Measurements from ENCODE around the gene ZNF462.

ZNF462 gene

GRCh38 chr9:106864373-106865143, 1.6 kb downstream of the ZNF462 start:
- H3K36me3 ChIP-seq (replicated peaks in 1 of 2; ENCODE audit: control insufficient read depth in 2 of 2, insufficient read depth in 2 of 2, low read length in 2 of 2), result peaks cover 0 to 42% of the 10 kb centered on the region in 2 donors
- no peak overlapping the region for H4K8ac ChIP-seq (ENCODE audit: low read depth, low read length)
- no peaks in the 10 kb centered on the region for H3K27me3 ChIP-seq (ENCODE audit: control insufficient read depth in 3 of 3, insufficient read depth in 3 of 3, low read depth in 1 of 3, low read length in 3 of 3)
- H3K18ac ChIP-seq (ENCODE audit: low read length), result peak overlapping the region; percentile 96
- peak overlapping the region; percentile 59 for H3K4me2 ChIP-seq (ENCODE audit: insufficient read depth, low read length, poor library complexity, severe bottlenecking)
- peak overlapping the region; percentile 83 for H3K27ac ChIP-seq (replicated peaks; ENCODE audit: low read length)
- H3K9me3 ChIP-seq (replicated peaks in 1 of 2; ENCODE audit: control insufficient read depth in 2 of 2, insufficient read depth in 1 of 2, low read depth in 1 of 2, low read length in 2 of 2), result peaks cover 0 to 56% of the 10 kb centered on the region in 2 donors
- H2AK5ac ChIP-seq (ENCODE audit: low read depth, low read length), result peak overlapping the region; percentile 92
- no CpG with 5 or more reads among the region's 11 CpGs for WGBS, 2 donors (ENCODE audit: extremely low coverage in 2 of 2, insufficient read length in 2 of 2, insufficient replicate concordance in 1 of 2)
- H3K4ac ChIP-seq (ENCODE audit: low read length), result peak overlapping the region; percentile 43
- no peak overlapping the region for H2BK120ac ChIP-seq (ENCODE audit: low read depth, low read length)
- H3K4me1 ChIP-seq (ENCODE audit: control insufficient read depth in 2 of 2, insufficient read depth in 1 of 2, low read depth in 1 of 2, low read length in 2 of 2), result peaks cover 4 to 7% of the 10 kb centered on the region in 2 donors
- no peak overlapping the region for H2BK12ac ChIP-seq (ENCODE audit: low read length)
- peak overlapping the region; percentile 94 for H3K4me3 ChIP-seq (ENCODE audit: low read length in 2 of 2)
- H3K23ac ChIP-seq (ENCODE audit: low read depth, low read length, poor library complexity), result no peak overlapping the region
- DNase-seq (ENCODE audit: low spot score), result peak; percentile 35
- H3K9ac ChIP-seq (ENCODE audit: low read depth, low read length, poor library complexity), result peak overlapping the region; percentile 95
- H2BK5ac ChIP-seq (ENCODE audit: low read length), result peak overlapping the region; percentile 97
- no peaks in the 10 kb centered on the region for H3K79me1 ChIP-seq (ENCODE audit: low read depth, low read length)
- peak overlapping the region; percentile 44 for H4K91ac ChIP-seq (ENCODE audit: low read depth, low read length, poor library complexity)
- H2BK15ac ChIP-seq (ENCODE audit: low read length), result no peak overlapping the region
- peak overlapping the region; percentile 86 for H2AFZ ChIP-seq (ENCODE audit: low read length)
- no peak overlapping the region for H3K14ac ChIP-seq (ENCODE audit: low read length)

- no peak overlapping the region for H3K14ac ChIP-seq (ENCODE audit: low read length)
- H3K18ac ChIP-seq (ENCODE audit: low read length), result no peak overlapping the region
- H3K4me2 ChIP-seq (ENCODE audit: insufficient read depth, low read length, poor library complexity, severe bottlenecking), result no peak overlapping the region
- H2BK5ac ChIP-seq (ENCODE audit: low read length), result no peak overlapping the region
- peak overlapping the region in 1 of 2 donors; percentile 94 for H3K4me3 ChIP-seq (ENCODE audit: low read length in 2 of 2)
- no CpG with 5 or more reads among the region's 1 CpG for WGBS, 2 donors (ENCODE audit: extremely low coverage in 2 of 2, insufficient read length in 2 of 2, insufficient replicate concordance in 1 of 2)
- no peak overlapping the region for H3K23ac ChIP-seq (ENCODE audit: low read depth, low read length, poor library complexity)
- no peak overlapping the region for H3K27ac ChIP-seq (replicated peaks; ENCODE audit: low read length)
- peaks cover 0 to 56% of the 10 kb centered on the region in 2 donors for H3K9me3 ChIP-seq (replicated peaks in 1 of 2; ENCODE audit: control insufficient read depth in 2 of 2, insufficient read depth in 1 of 2, low read depth in 1 of 2, low read length in 2 of 2)
- H2BK12ac ChIP-seq (ENCODE audit: low read length), result no peak overlapping the region
- no peaks in the 10 kb centered on the region for H3K79me1 ChIP-seq (ENCODE audit: low read depth, low read length)
- no peak overlapping the region for H4K8ac ChIP-seq (ENCODE audit: low read depth, low read length)
- H3K27me3 ChIP-seq (ENCODE audit: control insufficient read depth in 3 of 3, insufficient read depth in 3 of 3, low read depth in 1 of 3, low read length in 3 of 3), result no peaks in the 10 kb centered on the region
- no peak overlapping the region for H2AK5ac ChIP-seq (ENCODE audit: low read depth, low read length)
- no peak overlapping the region for H2BK120ac ChIP-seq (ENCODE audit: low read depth, low read length)
- no peak overlapping the region for H3K9ac ChIP-seq (ENCODE audit: low read depth, low read length, poor library complexity)
- H3K36me3 ChIP-seq (replicated peaks in 1 of 2; ENCODE audit: control insufficient read depth in 2 of 2, insufficient read depth in 2 of 2, low read length in 2 of 2), result peaks cover 0 to 59% of the 10 kb centered on the region in 2 donors
- no peak overlapping the region for H2BK15ac ChIP-seq (ENCODE audit: low read length)
- DNase-seq (ENCODE audit: low spot score), result no peak
- no peak overlapping the region for H4K91ac ChIP-seq (ENCODE audit: low read depth, low read length, poor library complexity)
- H3K4ac ChIP-seq (ENCODE audit: low read length), result no peak overlapping the region
- peaks cover 4 to 11% of the 10 kb centered on the region in 2 donors for H3K4me1 ChIP-seq (ENCODE audit: control insufficient read depth in 2 of 2, insufficient read depth in 1 of 2, low read depth in 1 of 2, low read length in 2 of 2)
- no peak overlapping the region for H2AFZ ChIP-seq (ENCODE audit: low read length)
These were observed 3.3 kb downstream of the ZNF462 start for GRCh38 chr9:106866243-106866642.

- H2BK120ac ChIP-seq (ENCODE audit: low read depth, low read length), result no peak overlapping the region
- H3K27me3 ChIP-seq (ENCODE audit: control insufficient read depth in 3 of 3, insufficient read depth in 3 of 3, low read depth in 1 of 3, low read length in 3 of 3), result no peaks in the 10 kb centered on the region
- no peak overlapping the region for H4K8ac ChIP-seq (ENCODE audit: low read depth, low read length)
- no peak overlapping the region for H2BK15ac ChIP-seq (ENCODE audit: low read length)
- peaks cover 0 to 66% of the 10 kb centered on the region in 2 donors for H3K9me3 ChIP-seq (replicated peaks in 1 of 2; ENCODE audit: control insufficient read depth in 2 of 2, insufficient read depth in 1 of 2, low read depth in 1 of 2, low read length in 2 of 2)
- WGBS, 2 donors (ENCODE audit: extremely low coverage in 2 of 2, insufficient read length in 2 of 2, insufficient replicate concordance in 1 of 2), result no CpG with 5 or more reads among the region's 4 CpGs
- no peak overlapping the region for H2BK5ac ChIP-seq (ENCODE audit: low read length)
- no peak overlapping the region for H4K91ac ChIP-seq (ENCODE audit: low read depth, low read length, poor library complexity)
- no peak for DNase-seq (ENCODE audit: low spot score)
- no peak overlapping the region for H3K23ac ChIP-seq (ENCODE audit: low read depth, low read length, poor library complexity)
- H2AK5ac ChIP-seq (ENCODE audit: low read depth, low read length), result no peak overlapping the region
- no peak overlapping the region for H3K4ac ChIP-seq (ENCODE audit: low read length)
- H3K27ac ChIP-seq (replicated peaks; ENCODE audit: low read length), result no peak overlapping the region
- H3K4me2 ChIP-seq (ENCODE audit: insufficient read depth, low read length, poor library complexity, severe bottlenecking), result no peak overlapping the region
- no peak overlapping the region for H2AFZ ChIP-seq (ENCODE audit: low read length)
- H3K18ac ChIP-seq (ENCODE audit: low read length), result no peak overlapping the region
- H3K4me1 ChIP-seq (ENCODE audit: control insufficient read depth in 2 of 2, insufficient read depth in 1 of 2, low read depth in 1 of 2, low read length in 2 of 2), result peaks cover 4 to 15% of the 10 kb centered on the region in 2 donors
- no peaks in the 10 kb centered on the region for H3K79me1 ChIP-seq (ENCODE audit: low read depth, low read length)
- H3K9ac ChIP-seq (ENCODE audit: low read depth, low read length, poor library complexity), result no peak overlapping the region
- H3K4me3 ChIP-seq (ENCODE audit: low read length in 2 of 2), result no peak overlapping the region
- H3K14ac ChIP-seq (ENCODE audit: low read length), result no peak overlapping the region
- H2BK12ac ChIP-seq (ENCODE audit: low read length), result no peak overlapping the region
- peaks cover 0 to 69% of the 10 kb centered on the region in 2 donors for H3K36me3 ChIP-seq (replicated peaks in 1 of 2; ENCODE audit: control insufficient read depth in 2 of 2, insufficient read depth in 2 of 2, low read length in 2 of 2)
These were observed 4.3 kb downstream of the ZNF462 start for GRCh38 chr9:106867286-106867685.

DNA sequence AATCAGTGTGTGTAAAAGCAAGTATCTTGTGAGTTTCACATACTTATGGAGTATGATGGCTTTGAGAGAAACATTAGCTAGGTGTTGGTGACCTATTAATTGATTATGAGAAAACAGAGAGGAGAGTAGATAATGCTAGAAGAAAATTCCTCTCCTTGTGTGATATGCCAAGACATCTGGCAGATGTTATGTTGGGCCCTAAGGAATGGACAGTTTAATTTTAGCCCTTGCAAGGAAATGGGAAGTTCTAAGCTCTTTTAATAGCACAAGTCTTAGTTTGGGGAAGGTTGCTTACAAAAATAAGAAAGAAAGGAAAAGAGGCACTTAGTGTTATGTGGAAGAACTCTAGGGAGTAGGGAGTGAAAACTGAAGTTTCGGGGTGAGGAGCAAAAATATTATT, 5.1 kb downstream of the ZNF462 start:
- WGBS, 2 donors (ENCODE audit: extremely low coverage in 2 of 2, insufficient read length in 2 of 2, insufficient replicate concordance in 1 of 2), result no CpG with 5 or more reads among the region's 1 CpG
- Histone ChIP-seq H3K27ac (replicated peaks; ENCODE audit: low read length) (no peak overlapping the region), H2AK5ac (ENCODE audit: low read depth, low read length) (no peak overlapping the region), H2AFZ (ENCODE audit: low read length) (no peak overlapping the region), H3K4ac (ENCODE audit: low read length) (no peak overlapping the region), H3K36me3 (replicated peaks in 1 of 2; ENCODE audit: control insufficient read depth in 2 of 2, insufficient read depth in 2 of 2, low read length in 2 of 2) (peaks cover 0 to 77% of the 10 kb centered on the region in 2 donors), H3K27me3 (ENCODE audit: control insufficient read depth in 3 of 3, insufficient read depth in 3 of 3, low read depth in 1 of 3, low read length in 3 of 3) (no peaks in the 10 kb centered on the region), H2BK120ac (ENCODE audit: low read depth, low read length) (no peak overlapping the region), H3K4me2 (ENCODE audit: insufficient read depth, low read length, poor library complexity, severe bottlenecking) (no peak overlapping the region), H4K91ac (ENCODE audit: low read depth, low read length, poor library complexity) (no peak overlapping the region), H4K8ac (ENCODE audit: low read depth, low read length) (no peak overlapping the region), H3K9me3 (replicated peaks in 1 of 2; ENCODE audit: control insufficient read depth in 2 of 2, insufficient read depth in 1 of 2, low read depth in 1 of 2, low read length in 2 of 2) (peaks cover 0 to 66% of the 10 kb centered on the region in 2 donors), H3K18ac (ENCODE audit: low read length) (no peak overlapping the region), H3K23ac (ENCODE audit: low read depth, low read length, poor library complexity) (no peak overlapping the region), H2BK15ac (ENCODE audit: low read length) (no peak overlapping the region), H3K79me1 (ENCODE audit: low read depth, low read length) (no peaks in the 10 kb centered on the region), H2BK12ac (ENCODE audit: low read length) (no peak overlapping the region), H3K4me3 (ENCODE audit: low read length in 2 of 2) (no peak overlapping the region), H3K4me1 (ENCODE audit: control insufficient read depth in 2 of 2, insufficient read depth in 1 of 2, low read depth in 1 of 2, low read length in 2 of 2) (peaks cover 4 to 15% of the 10 kb centered on the region in 2 donors), H3K9ac (ENCODE audit: low read depth, low read length, poor library complexity) (no peak overlapping the region), H2BK5ac (ENCODE audit: low read length) (no peak overlapping the region), H3K14ac (ENCODE audit: low read length) (no peak overlapping the region)
- no peak for DNase-seq (ENCODE audit: low spot score)

Data from neuronal stem cell (in vitro differentiated cells).